ENCODE measurements around the gene ANKRD65.

Gene ANKRD65

DNA sequence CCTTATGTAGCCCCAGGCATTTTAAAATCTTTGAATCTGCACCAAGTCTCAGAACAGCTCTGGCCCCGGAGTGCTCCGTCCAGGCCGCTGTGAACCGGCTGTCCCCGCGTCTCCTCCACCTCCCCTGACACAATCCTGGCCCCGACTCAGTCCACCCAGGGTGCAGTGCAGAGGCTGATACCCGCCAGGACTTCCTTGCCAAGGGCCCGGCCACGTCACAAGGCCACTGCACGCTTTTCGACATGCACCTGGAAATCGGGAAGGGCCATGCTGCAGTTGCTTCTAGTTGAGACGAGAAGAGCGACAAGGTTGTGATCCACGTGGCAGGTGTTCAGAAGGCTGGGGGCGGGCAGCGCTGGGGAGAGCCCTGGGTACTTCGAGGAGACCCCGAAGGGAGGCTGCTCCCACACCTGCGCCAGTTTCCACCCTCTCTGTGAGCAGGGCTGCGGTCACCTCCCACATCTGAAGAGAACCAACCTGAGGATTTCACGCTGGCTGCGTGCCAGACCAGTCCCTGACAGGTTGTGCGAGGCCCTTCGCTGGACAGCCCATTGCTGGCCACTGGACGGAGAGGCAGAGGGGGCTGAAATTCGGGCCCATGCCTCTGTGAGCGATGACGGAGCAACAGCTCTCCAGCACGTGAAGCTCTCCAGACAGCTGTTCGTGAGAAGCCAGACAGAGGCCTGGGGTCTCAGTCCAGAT lies 21.1 kb upstream of the ANKRD65 start:
- no peak for DNase-seq (ENCODE audit: low read depth)
- TF ChIP-seq, protein P1, sequence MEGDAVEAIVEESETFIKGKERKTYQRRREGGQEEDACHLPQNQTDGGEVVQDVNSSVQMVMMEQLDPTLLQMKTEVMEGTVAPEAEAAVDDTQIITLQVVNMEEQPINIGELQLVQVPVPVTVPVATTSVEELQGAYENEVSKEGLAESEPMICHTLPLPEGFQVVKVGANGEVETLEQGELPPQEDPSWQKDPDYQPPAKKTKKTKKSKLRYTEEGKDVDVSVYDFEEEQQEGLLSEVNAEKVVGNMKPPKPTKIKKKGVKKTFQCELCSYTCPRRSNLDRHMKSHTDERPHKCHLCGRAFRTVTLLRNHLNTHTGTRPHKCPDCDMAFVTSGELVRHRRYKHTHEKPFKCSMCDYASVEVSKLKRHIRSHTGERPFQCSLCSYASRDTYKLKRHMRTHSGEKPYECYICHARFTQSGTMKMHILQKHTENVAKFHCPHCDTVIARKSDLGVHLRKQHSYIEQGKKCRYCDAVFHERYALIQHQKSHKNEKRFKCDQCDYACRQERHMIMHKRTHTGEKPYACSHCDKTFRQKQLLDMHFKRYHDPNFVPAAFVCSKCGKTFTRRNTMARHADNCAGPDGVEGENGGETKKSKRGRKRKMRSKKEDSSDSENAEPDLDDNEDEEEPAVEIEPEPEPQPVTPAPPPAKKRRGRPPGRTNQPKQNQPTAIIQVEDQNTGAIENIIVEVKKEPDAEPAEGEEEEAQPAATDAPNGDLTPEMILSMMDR (conservative IDR thresholded peaks at IDR 0.05; ENCODE audit: low read length), result no peak
- H3K4me3 ChIP-seq (ENCODE audit: low read length), result no peak overlapping the region

- peak; percentile 15 for DNase-seq (ENCODE audit: low read depth)
- TF ChIP-seq, protein P1 (conservative IDR thresholded peaks at IDR 0.05; ENCODE audit: low read length), result peak; percentile 75
These were observed 20.2 kb upstream of the ANKRD65 start for GRCh38 chr1:1441002-1441888.

DNA sequence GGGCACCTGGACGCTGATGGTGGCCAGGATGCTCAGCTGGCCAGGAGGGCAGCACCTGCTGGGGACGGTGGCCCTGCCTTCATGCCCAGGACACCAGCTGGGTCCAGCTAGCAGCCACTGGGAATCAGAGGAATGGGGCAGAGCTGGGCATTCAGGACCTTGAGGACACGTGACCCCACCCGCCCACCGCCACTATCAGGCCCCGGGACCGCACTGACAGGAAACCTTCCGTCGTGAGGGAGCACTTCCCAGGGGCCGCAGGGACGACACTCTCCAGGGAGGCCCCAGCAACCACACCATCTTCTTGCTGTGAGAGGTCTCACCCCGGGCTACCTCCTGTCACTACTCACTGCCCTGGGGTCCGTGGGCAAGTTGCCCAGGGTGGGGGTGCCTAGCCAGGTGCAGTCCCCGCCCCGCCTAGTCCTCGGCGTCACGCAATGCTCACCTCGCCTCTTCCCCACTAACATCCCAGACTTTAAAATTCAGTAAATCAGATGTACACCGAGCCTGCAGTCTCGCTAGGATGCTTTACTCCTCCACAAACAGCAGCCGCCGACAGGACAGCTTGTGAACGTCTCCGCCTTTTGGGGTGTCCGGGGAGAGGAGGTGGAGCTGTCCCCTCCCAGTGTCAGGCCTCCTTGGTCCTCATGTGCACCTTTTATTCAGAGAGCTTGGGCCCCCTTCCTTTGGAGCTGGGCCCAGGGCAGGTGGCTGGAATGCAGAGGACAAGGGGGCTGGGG lies 19.4 kb upstream of the ANKRD65 start:
- DNase-seq (ENCODE audit: low read depth), result no peak
- TF ChIP-seq, protein P1 (conservative IDR thresholded peaks at IDR 0.05; ENCODE audit: low read length), result no peak

More at GRCh38 chr1:1441002-1441888, 20.2 kb upstream of the ANKRD65 start:
- H3K4me3 ChIP-seq (ENCODE audit: low read length), result no peak overlapping the region

GRCh38 chr1:1439546-1440261 lies 18.6 kb upstream of the ANKRD65 start:
- DNase-seq (ENCODE audit: low read depth), result no peak
- no peak overlapping the region for H3K4me3 ChIP-seq (ENCODE audit: low read length)
- TF ChIP-seq, protein P1 (conservative IDR thresholded peaks at IDR 0.05; ENCODE audit: low read length), result no peak

More for the DNA sequence above, 19.4 kb upstream of the ANKRD65 start:
- no peak overlapping the region for H3K4me3 ChIP-seq (ENCODE audit: low read length)

- no peak for DNase-seq (ENCODE audit: low read depth)
- TF ChIP-seq, protein P1 (conservative IDR thresholded peaks at IDR 0.05; ENCODE audit: low read length), result no peak
These were observed 17.7 kb upstream of the ANKRD65 start for GRCh38 chr1:1438531-1439381.

GRCh38 chr1:1437904-1438376 lies 16.9 kb upstream of the ANKRD65 start:
- no peak for DNase-seq (ENCODE audit: low read depth)
- TF ChIP-seq, protein P1 (conservative IDR thresholded peaks at IDR 0.05; ENCODE audit: low read length), result no peak
- H3K4me3 ChIP-seq (ENCODE audit: low read length), result no peak overlapping the region

More at GRCh38 chr1:1438531-1439381, 17.7 kb upstream of the ANKRD65 start:
- no peak overlapping the region for H3K4me3 ChIP-seq (ENCODE audit: low read length)

Measured in AG10803 (cell line).